Heart left ventricle (tissue), 16 donors: Measurements from ENCODE around the gene RARS1. TPM values are rescaled to one million over a fixed set of nuclear protein-coding genes. Genes with fewer than 3 reads are reported as not detected.

Experiments used
- ATAC-seq, 4 donors: fragments of 200-7000 bp; cut with Tn5 transposase; one replicate each; pipeline ENCODE4 v1.9.1; 2020 to 2022; ENCODE audit warnings: moderate library complexity in 4 of 4, mild to moderate bottlenecking in 3 of 4, moderate number of reproducible peaks in 1 of 4
- DNase-seq, 5 donors: peaks; one replicate each; pipeline ENCODE4 v3.0.0-alpha.2; 2020
- H3K27ac ChIP-seq, 12 donors: fragments of 200-600 bp; sonication (generic) in 4 of 12; one replicate each; pipeline versions ENCODE4 v1.5.0 to v1.8.0; 2016 to 2022; ENCODE audit warnings: mild to moderate bottlenecking in 2 of 12
- H3K27me3 ChIP-seq, 9 donors: fragments of 200-600 bp; sonication (generic) in 2 of 9; one replicate each; pipeline versions ENCODE4 v1.5.1 to v1.8.0; 2016 to 2022; ENCODE audit warnings: mild to moderate bottlenecking in 3 of 9
- H3K36me3 ChIP-seq, 9 donors: fragments of 200-600 bp; sonication (generic) in 2 of 9; one replicate each; pipeline versions ENCODE4 v1.5.0 to v1.8.0; 2018 to 2022; ENCODE audit warnings: mild to moderate bottlenecking in 2 of 9
- H3K4me1 ChIP-seq, 12 donors: fragments of 200-600 bp; sonication (generic) in 4 of 12; one replicate each; pipeline versions ENCODE4 v1.5.0 to v1.8.0; 2016 to 2022; ENCODE audit warnings: mild to moderate bottlenecking in 3 of 12
- H3K4me3 ChIP-seq, 12 donors: fragments of 200-600 bp; sonication (generic) in 4 of 12; one replicate each; pipeline versions ENCODE4 v1.5.0 to v1.8.0; 2017 to 2022; ENCODE audit warnings: mild to moderate bottlenecking in 9 of 12, moderate library complexity in 4 of 12
- H3K9me3 ChIP-seq, 12 donors: fragments of 200-600 bp; sonication (generic) in 4 of 12; one replicate each; pipeline versions ENCODE4 v1.5.0 to v1.8.0; 2016 to 2022; ENCODE audit warnings: mild to moderate bottlenecking in 1 of 12
- CTCF ChIP-seq, 12 donors: fragments of 200-600 bp; sonication (generic) in 4 of 12; IDR thresholded peaks; one replicate each; pipeline versions ENCODE4 v1.5.0 to v1.8.0; 2018 to 2022; ENCODE audit warnings: antibody characterized with exemption in 12 of 12, mild to moderate bottlenecking in 5 of 12
- POLR2A ChIP-seq, 2 donors: fragments of 450-650 bp; IDR thresholded peaks; one replicate each; pipeline ENCODE4 v1.6.1; 2017; ENCODE audit warnings: antibody characterized with exemption in 2 of 2, mild to moderate bottlenecking in 2 of 2, moderate library complexity in 2 of 2
- WGBS, 4 donors: extraction: QIAGEN DNeasy Blood & Tissue Kit in 2 of 4; methylation state at CpG; one replicate each; pipeline versions ENCODE4 v1.1.5 to v1.1.7; 2013 to 2018; 5-methylcytosine and 5-hydroxymethylcytosine counted together
- intact Hi-C, 10 donors: fragments of 100-400 bp; cut with DNase I; formaldehyde crosslinking; loops; one replicate each; pipeline versions ENCODE4 v1.11.1 to v1.14.2; 2022
- long read RNA-seq, 3 donors: library from polyadenylated mRNA; unstranded; transcript quantifications; one replicate each; pipeline ENCODE4 v2.0.0, GENCODE V29; 2020 to 2021
- polyA plus RNA-seq, 2 donors: library from polyadenylated mRNA; stranded (reverse); fragments of 200-250 nt; gene quantifications; one replicate each; pipeline ENCODE4 v1.2.3, GENCODE V29; 2013
- total RNA-seq, 9 donors: library from RNA; depleted of rRNA in 2 of 9; stranded (reverse); fragments of >200 nt in 2 of 9; fragmentation: NEBNext Ultra II Directional in 3 of 9; extraction: Animal tissue kit (Norgen Biotek cat#: 25700) in 3 of 9; gene quantifications; one replicate each; pipeline versions ENCODE4 v1.1.0 to v1.2.4, GENCODE V29; 2016 to 2023
- donor health status: ischemic (EF 13 %, LVEDD 7.1; RV severe dilation, severe dysfunction).
- donor health status: healthy with polysubstance abuse.
- donor health status: DM: no; HTN: yes; CAD: no.
- donor health status: DM: no; HTN: no; CAD: no.
- donor health status: ischemic (EF 25% LVEDD 6.9; RV normal size, moderate dysfunction).
- donor health status: ischemic (EF 25% LVEDD 5.7; RV mildly dilated, moderate dysfunction).
- donor health status: healthy.
- donor health status: DM: yes; HTN: yes; CAD: no.
- donor health status: ischemic (EF 35%, LVEDD 5.7; RV mildly dilated, moderate dysfunction).
- donor health status: nonischemic (EF 11% LVEDD 7.7; RV severe dilation, severe dysfunction).
- donor health status: DM: yes; HTN: yes; CAD: no.
- donor health status: PGD.
- donor health status: ischemic (EF 29% LVEDD 5.4; RV normal size, mild dysfunction).
- donor health status: nonischemic (EF 23%, LVEDD 6.1; RV moderate dilation, normal function).

The RARS1 gene
- 10 to 100 TPM; 38.1 to 64.4 (median 48.6) TPM for total RNA-seq
- polyA plus RNA-seq: 10 to 100 TPM; 21.1 to 60.2 TPM
- long read RNA-seq, donor 1, transcript RARS-201 (15 exons, 2,146 nt): major isoform, 41 of 46 reads
- long read RNA-seq, donor 1, partial matches to known transcripts: 5 of 46 reads
- long read RNA-seq, donor 1, other reads (novel, unspliced or antisense): 0 of 46 reads
- long read RNA-seq, donor 2, transcript RARS-201 (15 exons, 2,146 nt): major isoform, 124 of 192 reads
- long read RNA-seq, donor 2, partial matches to known transcripts: 55 of 192 reads
- long read RNA-seq, donor 2, other reads (novel, unspliced or antisense): 10 of 192 reads
- long read RNA-seq, donor 3, transcript RARS-201 (15 exons, 2,146 nt): major isoform, 30 of 41 reads
- long read RNA-seq, donor 3, partial matches to known transcripts: 6 of 41 reads
- long read RNA-seq, donor 3, other reads (novel, unspliced or antisense): 5 of 41 reads

GRCh38 chr5:168486136-168486879, at the start of gene RARS1:
Gene RARS1, plus strand, starts transcription at chr5:168486471. Its CDS starts 28 bp downstream, at chr5:168486499.
- WGBS, 4 donors: 0% methylated on average over 23 to 40 of the region's 40 CpGs
- peak within 1 kb of the TSS; percentile 64 to 99 (median 80) for H3K4me3 ChIP-seq
- no peaks in the 10 kb centered on the region for H3K9me3 ChIP-seq
- intact Hi-C loops: loop anchor here (1.0 to 10.0 kb wide), 8 partner anchors 91 to 219 kb away; partner anchors contain the start of gene PANK3 (in 4 of the 10)
- peaks cover 0 to 35% (median 34%) of the 10 kb centered on the region in 9 donors for H3K36me3 ChIP-seq
- TF ChIP-seq POLR2A (IDR thresholded peaks at IDR 0.05) (peak in 1 of 2 donors; percentile 88), CTCF (IDR thresholded peaks at IDR 0.05) (peak; percentile 90 to 99 (median 96))
- no peaks in the 10 kb centered on the region for H3K27me3 ChIP-seq
- H3K4me1 ChIP-seq: peaks cover 0 to 14% (median 8%) of the 10 kb centered on the region in 12 donors
- peak; percentile 94 to 96 (median 95) for DNase-seq
- peak within 1 kb of the TSS in 11 of 12 donors; percentile 44 to 85 (median 74) for H3K27ac ChIP-seq
- ATAC-seq: peak; percentile 96 to 100 (median 99)

GRCh38 chr5:168438349-168438748, 47.9 kb upstream of the RARS1 start:
- TF ChIP-seq POLR2A (IDR thresholded peaks at IDR 0.05) (no peak), CTCF (IDR thresholded peaks at IDR 0.05) (no peak)
- 70 to 77% (median 72%) methylated on average over 5 of the region's 5 CpGs for WGBS, 4 donors
- no peak for DNase-seq
- no peaks in the 10 kb centered on the region for H3K4me1 ChIP-seq
- H3K4me3 ChIP-seq: no peak overlapping the region
- intact Hi-C loops: no loop called here
- ATAC-seq: no peak
- H3K27me3 ChIP-seq: no peaks in the 10 kb centered on the region
- H3K9me3 ChIP-seq: no peaks in the 10 kb centered on the region
- H3K36me3 ChIP-seq: no peaks in the 10 kb centered on the region
- no peak overlapping the region for H3K27ac ChIP-seq

GRCh38 chr5:168443533-168443932, 42.7 kb upstream of the RARS1 start:
- Histone ChIP-seq H3K27ac (no peak overlapping the region), H3K36me3 (no peaks in the 10 kb centered on the region), H3K27me3 (no peaks in the 10 kb centered on the region), H3K4me1 (peaks cover 0 to 12% (median 0%) of the 10 kb centered on the region in 12 donors), H3K9me3 (no peaks in the 10 kb centered on the region), H3K4me3 (no peak overlapping the region)
- intact Hi-C loops: no loop called here
- no peak for DNase-seq
- no peak for ATAC-seq
- TF ChIP-seq POLR2A (IDR thresholded peaks at IDR 0.05) (no peak), CTCF (IDR thresholded peaks at IDR 0.05) (no peak)
